ENCODE data around the gene APBA3.
A peak's percentile ranks its signal among the peaks of the same experiment; 100 is the strongest.
"Not testable (repeated sequence)": the region's sequence is repeated elsewhere in the genome, so short reads cannot be mapped to it uniquely, and the experiment has no call there.

APBA3 gene

DNA sequence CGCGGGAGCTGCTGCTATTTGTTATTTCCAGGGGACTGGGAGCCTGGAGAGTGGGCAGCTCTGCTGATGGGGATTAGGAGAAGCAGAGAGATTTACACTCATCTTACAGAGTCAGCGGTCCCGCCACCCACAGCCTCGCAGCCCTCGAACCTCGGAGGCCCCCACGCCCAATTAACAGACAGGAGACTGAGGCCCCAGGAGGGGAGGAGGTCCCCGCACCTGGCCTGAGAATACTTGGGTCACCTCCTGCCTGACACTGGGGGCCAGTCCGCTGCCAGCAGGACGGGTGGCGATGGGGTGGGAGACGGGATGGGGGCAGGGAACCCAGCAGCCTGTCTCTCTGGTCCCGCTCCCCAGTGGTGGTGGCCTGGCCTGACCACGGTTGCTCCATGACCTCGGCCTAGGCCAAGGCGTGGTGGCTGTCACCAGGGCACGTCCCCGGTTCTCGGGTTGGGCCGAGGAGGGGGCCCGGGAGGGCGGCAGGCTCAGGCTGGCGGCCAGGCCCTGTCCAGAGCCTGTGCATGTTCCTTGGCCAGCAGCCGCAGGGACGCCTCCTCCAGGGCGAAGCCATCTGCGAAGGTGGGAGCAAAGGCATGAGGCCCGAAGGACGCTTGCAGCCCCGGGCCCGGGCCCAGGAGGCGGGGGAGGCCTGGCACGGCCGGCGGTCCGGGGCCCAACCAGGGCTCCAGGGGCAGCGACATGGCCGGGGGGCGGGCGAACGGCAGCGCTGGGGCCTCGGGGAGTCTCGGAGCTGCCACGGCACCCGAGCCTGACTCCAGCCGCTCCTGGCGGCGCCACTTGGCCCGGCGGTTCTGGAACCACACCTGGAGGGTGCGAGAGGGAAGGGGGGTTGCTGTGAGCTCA, 8.9 kb upstream of the APBA3 start:
- no peak for DNase-seq

DNA sequence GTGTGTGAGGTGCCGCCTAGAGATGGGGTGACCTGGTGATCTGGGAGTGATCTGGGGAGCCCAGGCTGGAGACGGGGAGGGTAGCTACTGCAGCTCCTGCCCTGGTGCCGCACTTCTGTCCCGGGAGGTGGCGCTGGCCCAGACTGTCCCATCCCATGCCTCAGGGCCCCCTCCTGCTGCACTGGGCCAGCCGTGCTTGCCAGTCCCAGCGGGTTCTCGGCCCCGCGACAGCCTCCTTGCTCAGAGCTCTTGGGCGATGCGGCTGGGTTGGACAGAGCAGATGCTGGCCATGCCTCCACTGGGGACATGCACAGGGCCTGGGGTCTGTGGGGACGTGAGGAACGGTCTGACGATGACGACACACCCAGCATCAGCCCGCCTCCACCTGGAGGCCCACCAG, 8.0 kb upstream of the APBA3 start:
- DNase-seq, result no peak

DNA sequence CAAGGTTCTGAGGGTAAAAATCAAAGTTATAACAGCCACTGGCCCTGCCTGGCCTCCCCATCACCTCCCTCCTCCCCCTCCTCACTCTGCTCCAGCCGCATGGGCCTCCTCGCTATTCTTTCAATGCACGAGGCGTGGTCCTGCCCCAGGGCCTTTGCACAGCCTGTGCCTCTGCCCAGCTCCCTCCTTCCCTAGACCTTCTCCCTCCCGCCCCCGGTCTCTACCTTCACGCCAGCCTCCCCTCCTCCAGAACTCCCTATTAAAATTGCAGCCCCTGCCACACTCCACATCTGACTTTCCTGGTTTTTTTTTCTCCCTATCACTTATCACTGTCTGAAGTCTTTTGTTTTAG, 7.2 kb upstream of the APBA3 start:
- DNase-seq, result no peak

DNA sequence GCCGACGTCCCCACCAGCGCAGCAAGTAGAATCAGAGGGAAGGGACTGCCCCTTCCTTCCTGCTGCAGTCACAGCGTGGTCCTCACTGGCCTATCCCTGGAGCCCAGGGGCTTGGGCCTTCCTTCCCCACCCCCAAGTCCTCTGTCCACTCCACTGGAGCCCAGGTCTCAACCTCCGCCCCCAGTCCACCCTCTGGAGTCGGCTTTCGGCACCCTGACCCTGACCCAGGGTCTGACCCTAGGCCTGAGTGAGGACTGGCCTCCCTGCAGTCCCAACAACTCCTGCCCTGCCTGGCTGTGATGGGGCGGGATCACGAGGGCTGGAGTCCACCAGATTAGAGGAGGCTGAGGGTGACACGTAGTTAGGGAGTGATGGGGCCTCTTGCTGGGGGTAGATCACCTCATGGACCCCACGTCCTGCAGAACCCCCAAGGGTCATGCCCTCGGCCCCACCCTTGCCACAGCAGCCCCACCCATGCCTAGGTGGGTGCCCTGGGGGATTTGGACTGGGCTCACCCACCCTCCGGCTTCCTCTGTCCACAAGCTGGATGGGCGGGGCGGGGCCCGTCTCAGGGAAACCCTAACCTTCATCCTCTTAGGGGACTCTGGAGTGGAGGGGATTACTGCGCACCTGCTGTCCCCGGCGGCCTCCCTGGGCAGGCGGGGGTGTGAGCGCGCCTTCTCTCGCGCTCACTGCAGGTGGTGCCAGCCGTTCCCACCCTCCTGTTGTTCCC, 6.7 kb upstream of the APBA3 start:
- no peak for DNase-seq

DNA sequence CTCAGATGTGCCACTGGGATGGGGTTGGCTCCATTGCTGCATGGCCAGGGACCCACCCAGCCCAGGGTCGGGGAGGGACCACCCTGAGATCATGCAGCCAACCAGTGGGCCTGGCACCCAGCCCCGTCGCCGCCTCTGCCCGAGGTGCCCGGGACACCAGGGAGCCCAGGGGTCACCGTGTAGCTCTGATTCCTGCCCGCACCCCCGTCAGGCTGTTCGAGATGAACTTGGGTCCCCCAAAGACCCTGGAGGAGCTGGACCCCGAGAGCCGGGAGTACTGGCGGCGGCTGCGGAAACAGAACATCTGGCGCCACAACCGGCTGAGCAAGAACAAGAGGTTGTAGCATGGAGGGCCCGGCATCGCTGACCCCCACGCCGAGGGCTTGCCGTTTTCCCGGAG, 5.6 kb upstream of the APBA3 start:
- no peak for DNase-seq

DNA sequence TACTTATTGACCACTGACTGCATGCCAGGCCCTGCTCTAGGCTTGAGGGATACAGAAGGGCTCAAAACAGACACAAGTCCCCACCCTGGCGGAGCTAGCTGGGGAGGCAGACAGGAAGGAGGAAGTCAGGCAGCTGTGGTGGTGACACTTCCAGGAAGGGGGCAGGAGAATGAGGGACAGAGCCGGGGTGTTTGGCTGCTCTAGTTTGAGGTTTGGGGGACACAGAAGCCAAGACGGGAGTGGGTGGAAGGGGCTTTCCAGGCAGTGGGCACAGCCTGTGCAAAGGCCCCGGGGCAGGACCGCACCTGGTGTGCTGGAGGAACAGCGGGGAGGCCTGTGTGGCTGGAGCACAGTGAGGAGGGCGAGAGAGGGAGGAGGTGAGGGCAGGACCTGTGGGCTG, 5.0 kb upstream of the APBA3 start:
- DNase-seq, result no peak

DNA sequence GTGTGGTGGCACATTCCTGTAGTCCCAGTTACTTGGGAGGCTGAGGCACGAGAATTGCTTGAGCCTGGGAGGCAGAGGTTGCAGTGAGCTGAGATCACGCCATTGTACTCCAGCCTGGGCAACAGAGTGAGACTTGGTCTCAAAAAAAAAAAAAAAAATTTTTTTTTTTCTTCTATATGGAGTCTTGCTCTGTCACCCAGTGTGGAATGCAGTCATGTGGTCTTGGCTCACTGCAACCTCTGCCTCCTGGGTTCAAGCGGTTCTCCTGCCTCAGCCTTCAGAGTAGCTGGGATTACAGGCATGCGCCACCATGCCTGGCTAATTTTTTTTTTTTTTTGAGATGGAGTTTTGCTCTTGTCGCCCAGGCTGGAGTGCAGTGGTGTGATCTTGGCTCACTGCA, 4.3 kb upstream of the APBA3 start:
- not testable (repeated sequence) for DNase-seq

DNA sequence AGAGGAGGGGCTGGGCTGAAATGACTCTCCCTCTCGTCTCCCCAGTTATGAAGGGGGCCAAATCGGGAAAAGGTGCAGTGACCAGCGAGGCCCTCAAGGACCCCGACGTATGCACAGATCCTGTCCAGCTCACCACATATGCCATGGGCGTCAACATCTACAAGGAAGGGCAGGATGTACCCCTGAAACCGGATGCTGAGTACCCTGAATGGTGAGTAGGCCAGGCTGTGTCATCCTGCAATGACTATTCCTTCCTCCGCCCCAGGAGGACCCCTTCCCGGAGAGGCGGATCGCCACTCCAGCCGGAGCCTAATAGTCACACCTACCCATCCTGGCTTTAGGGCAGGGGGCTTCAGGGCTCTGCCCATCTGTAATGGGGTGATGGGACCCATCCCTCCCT, 3.6 kb upstream of the APBA3 start:
- no peak for DNase-seq

DNA sequence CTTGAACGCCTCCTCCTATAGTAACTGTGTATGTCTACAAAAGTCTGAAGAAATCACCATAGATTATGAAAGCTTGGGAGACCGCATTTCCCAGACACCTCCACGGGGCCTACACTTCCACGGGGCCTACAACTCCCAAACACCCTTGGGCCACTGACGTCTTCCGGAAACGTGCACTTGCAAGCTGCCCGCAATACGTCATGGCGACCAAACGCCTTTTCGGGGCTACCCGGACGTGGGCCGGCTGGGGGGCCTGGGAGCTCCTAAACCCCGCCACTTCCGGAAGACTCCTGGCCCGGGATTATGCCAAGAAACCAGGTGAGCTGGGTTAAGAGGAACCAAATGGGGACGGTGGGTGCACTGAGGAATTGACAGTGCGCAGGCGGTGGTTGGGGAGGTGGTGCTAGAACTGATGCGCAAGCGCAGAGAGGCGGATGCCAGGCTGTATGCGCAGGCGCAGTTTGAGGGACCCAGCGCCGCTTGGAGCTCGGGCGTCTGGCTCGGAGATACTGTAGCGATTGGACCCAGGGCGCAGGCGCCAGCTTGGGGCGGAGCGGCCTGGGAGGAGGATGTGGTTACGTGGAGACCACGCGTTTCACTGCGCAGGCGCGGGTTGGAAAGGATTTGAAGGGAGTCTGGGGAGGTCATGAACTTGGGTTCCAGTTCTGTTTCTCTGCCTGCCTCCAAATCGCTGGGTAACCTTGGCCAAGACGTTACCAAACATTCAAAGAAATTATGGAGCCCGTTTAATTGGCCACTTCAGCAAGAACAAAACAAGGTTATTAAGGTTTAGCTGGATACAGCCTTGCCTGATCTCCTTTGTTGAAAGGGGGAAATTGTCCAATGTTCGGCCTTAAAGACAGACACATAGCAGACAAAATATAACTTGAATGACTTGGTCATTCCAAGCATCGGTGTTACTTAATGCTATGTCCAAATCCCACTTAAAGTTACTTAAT, 1.3 kb upstream of the APBA3 start, which contains the start of gene MRPL54:
Gene MRPL54 (plus strand): TSS at position 182 of the 959 bp plus-strand sequence. CDS start 19 bp downstream, at position 201.
- DNase-seq, result peak; percentile 100

DNA sequence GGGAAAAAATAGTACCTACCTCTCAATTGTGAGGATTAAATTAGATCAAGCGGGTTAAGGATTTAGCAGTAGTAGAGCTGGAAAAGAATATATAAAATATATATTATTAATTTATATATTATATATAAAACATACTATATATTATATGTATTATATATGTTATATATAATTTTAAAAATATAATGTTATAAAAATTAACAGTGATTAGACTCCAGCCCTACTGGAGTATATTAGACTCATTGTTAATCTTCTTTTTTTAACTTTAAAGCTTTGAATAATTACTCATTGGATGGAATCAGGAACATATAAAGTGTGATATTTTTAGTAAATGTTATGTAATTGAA, 610 bp upstream of the APBA3 start:
- DNase-seq, result no peak

DNA sequence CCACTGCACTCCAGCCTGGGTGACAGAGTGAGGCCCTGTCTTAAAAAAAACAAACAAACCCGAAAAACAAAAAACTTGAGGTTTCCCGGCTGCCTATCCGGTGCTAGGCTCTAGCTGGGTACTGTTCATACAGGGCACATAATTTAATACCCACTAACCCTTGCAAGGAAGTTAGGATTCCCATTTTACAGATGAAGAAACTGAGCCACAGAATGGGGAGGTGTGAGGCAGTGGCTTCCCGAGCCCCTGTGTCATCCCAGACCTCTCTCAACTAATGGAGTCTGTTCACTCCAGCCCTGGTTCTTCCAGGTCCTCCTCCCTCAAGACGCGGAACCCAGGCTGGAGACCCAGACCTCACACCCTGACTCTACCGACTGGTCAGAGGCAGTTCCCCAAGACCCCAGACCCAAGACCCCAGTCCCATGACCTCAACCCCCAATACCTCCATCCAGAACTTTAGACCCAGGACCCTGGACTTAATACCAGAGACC, 576 bp downstream of the APBA3 start:
- DNase-seq, result no peak

DNA sequence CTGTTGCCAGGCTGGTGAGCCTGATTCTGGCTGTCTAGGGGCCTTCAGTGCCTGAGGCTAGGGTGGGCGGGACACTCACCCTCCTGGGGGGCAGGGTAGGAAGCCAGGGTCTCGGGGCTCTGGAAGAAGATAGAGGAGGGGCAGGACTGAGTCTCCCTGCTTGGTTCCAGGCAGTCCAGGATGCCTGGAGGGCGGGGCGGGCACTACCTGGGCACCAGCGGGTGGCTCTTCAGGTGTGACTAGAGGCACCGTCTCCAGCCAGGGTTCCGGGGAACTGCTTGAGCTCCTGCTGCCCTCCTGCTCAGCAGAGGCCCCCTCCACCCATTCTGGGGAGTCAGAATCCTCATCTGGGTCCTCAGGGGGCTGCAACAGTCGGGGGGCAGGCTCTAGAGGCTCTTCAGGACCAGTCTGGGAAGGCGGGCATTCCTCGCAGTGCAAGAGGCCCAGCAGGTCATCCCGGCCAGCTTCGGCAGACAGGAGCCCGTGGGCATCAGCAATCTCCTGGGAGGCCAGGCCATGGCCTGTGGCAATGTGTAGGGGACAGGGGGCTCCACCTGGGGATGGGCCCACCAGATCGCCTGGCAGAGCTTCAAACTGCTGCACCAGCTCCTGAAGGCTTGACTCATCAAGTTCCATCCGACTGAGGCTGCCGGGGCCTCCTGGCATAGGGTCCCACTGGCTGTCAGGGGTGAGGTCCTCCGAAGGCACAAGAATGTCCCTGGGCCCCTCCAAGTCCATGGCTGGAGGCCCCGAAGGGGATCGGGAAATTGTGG, 1.8 kb downstream of the APBA3 start:
- DNase-seq, result no peak

DNA sequence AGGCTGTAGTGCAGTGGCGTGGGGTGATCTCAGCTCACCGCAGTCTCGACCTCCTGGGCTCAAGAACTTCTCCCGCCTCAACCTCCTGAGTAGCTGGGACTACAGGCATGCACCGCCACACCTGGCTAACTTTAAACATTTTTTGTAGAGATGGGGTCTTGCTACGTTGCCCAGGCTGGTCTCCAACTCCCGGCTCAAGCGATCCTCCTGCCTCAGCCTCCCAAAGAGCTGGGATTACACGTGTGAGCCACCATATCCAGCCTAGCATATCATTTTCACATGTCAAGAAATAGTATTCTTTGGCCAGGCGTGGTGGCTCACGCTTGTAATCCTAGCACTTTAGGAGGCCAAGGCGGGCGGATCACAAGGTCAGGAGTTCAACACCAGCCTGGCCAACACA, 3.2 kb downstream of the APBA3 start:
- DNase-seq, result not testable (repeated sequence)

DNA sequence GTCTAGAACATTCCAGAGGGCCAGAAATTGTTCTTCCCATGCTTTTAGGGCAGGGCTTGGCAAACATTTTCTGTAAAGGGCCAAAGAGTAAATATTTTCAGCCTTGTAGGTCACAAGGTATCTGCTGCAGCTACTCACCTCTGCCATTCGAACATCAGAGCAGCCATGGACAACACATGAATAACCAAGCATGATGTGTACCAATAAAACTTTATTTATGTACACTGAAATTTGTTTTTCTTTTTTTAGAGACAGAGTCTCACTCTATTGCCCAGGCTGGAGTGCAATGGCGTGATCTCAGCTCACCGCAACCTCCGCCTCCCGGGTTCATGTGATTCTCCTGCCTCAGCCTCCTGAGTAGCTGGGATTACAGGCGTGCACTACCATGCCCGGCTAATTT, 3.8 kb downstream of the APBA3 start:
- DNase-seq, result not testable (repeated sequence)

DNA sequence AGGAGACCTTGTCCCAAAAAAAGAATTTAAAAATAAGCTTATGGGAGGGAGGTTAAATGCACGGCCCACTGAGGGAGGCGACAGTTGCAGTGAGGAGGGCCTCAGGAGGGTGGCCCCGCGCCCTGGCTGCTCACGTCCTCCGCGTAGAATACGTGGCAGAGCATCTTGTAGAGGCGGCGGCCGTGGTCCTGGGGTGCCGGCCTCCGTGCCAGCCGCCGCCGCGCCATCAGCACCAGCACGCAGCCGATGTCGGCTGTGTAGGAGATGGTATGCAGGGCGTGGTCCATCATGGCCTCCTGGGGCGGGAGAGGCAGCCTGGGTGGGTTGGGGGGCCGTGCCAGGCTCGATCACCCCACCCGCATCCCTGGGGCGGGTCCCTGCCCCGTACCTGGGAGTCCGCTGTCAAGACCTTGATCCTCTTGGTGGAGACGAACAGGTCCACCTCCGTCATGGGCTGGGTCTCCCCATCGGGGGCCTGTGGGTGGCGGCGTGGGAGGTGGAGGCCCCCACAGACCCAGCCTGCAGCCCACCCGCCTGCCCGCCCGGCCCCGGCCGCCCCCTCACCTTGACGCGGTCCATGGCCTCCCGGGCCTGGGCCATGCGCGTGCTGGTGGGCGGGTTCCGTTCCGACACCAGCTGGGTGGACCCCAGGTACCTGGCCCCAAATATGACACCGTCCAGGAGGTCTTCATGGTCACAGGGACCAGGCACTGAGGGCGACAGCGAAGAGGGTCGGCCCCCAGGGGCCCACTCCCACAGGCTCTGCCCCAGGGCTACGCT, 7.7 kb downstream of the APBA3 start:
- DNase-seq, result no peak

DNA sequence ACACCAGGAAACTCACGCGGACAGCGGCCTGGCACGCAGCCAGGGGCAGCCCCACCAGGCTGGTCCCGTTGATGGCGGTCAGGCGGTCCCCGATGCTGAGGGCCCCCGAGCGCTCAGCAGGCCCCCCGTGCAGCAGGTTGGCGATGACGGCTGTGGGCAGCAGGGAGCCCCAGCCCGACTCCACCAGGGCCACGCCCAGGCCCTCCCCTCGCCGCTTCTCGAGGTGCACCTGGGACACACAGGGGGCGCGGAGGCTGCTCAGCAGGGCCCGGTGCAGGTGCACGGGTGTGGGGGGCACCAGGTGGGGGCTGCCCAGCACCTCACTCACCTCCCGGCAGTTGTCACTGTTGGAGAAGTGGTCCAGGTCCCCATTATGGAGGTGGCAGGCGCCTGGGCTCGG, 9.0 kb downstream of the APBA3 start:
- no peak for DNase-seq

DNA sequence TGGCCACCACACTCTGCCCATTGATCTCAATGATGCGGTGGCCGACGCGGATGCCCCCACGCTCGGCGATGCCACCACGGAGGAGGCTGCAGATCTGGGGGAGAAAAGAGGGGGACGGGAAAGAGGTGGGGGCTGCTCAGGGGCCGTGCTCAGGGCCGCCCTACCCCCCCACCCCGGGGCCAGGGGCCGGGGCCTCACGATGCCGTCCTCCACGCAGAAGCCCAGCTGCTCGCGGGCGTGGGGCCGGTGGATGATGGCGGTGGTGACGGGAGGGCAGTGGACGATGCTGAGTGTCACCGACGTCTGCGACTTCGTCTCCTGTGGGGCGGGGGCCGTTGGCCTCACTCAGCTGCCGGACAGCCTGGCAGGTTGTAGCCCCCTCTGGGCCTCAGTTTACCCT, 10.3 kb downstream of the APBA3 start:
- DNase-seq, result no peak

DNA sequence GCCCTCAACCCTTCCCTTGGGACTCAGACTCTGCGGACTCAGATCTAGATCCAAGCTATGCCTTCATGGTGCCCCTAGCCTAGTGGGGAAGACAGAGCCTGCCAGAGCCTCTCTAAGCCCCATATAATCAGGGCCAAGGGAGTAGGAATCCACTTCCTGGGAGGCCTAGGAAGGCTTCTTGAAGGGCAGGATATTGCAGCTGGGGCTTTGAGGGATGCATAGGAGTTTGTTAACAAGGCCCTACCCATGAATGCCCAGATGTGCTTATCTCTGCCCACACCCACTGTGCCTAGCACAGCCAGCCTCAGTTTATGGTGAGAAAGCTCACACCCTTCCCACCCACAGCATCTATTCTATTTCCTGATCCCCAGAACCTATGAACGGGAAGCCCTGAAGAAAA, 11.3 kb downstream of the APBA3 start:
- no peak for DNase-seq

DNA sequence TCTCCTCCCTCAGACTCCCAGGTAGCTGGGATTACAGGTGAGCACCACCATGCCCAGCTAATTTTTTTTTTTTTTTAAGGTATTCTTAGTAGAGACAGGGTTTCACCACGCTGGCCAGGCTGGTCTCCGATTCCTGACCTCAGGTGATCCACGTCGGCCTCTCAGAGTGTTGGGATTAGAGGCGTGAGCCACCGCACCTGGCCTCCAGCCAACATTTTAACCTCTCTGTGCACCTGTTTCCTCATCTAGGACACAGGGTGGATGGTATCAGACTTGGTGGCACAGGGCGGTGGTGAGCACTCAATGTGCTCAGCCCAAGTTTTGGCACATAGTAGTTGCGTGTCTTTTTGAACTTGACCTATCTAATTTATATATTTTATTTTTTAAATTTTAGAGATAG, 12.5 kb downstream of the APBA3 start:
- no peak for DNase-seq

DNA sequence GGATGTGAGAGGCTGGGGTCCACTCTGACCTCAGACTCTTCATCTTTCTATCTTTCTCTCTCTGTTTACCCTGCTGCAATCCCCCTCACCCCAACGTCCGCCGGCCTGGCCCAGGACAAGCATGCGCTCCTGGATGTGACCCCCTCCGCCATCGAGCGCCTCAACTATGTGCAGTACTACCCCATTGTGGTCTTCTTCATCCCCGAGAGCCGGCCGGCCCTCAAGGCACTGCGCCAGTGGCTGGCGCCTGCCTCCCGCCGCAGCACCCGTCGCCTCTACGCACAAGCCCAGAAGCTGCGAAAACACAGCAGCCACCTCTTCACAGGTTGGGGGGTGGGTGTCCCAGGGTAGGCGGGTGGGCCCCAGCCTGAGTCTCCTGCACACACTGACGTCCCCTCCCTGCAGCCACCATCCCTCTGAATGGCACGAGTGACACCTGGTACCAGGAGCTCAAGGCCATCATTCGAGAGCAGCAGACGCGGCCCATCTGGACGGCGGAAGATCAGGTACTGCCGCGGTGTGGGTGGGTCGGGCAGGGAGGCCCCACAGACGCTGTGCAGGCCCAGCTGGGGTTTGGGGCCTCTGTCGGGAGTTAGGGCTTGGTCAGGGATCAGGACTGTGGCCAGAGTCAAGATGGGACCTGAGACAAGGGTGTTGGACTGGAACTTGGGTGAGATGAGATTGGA, 15.0 kb downstream of the APBA3 start:
- no peak for DNase-seq
